Brain microvascular endothelial cell (primary cell): Measurements from ENCODE around the gene MSANTD2.

Experiments used
- DNase-seq: peaks from one replicate; pipeline ENCODE4 v3.0.0-alpha.2; 2020
- H3K27ac ChIP-seq: fragments of 250-450 bp; sonication (Bioruptor Pico); 2 replicates; pipeline ENCODE4 v1.5.1; 2020; ENCODE audit warnings: mild to moderate bottlenecking, moderate library complexity
- H3K27me3 ChIP-seq: fragments of 250-450 bp; sonication (Bioruptor Pico); replicated peaks from 2 replicates; pipeline ENCODE4 v1.5.1; 2020; ENCODE audit warnings: mild to moderate bottlenecking
- H3K36me3 ChIP-seq: fragments of 250-450 bp; sonication (Bioruptor Pico); replicated peaks from 2 replicates; pipeline ENCODE4 v1.5.1; 2020; ENCODE audit warnings: mild to moderate bottlenecking
- H3K4me3 ChIP-seq: 2 replicates; pipeline ENCODE4 v1.5.1; 2011; ENCODE audit warnings: low read depth, mild to moderate bottlenecking, control low read depth, low read length, moderate library complexity
- CTCF ChIP-seq: IDR thresholded peaks from 2 replicates; pipeline ENCODE4 v1.5.1; 2011; ENCODE audit warnings: low read depth, mild to moderate bottlenecking, moderate library complexity, low read length, control low read depth, inconsistent platforms; ENCODE audit errors: missing control alignments
- in situ Hi-C: cut with HindIII; loops from 2 replicates; pipeline ENCODE4 v1.10.0; 2017; ENCODE audit warnings: low sequenced_read_pairs, low pct_ligation_motif_present

The MSANTD2 gene

GRCh38 chr11:124762105-124762623 lies 38.0 kb downstream of the MSANTD2 start, which contains the start of gene ESAM:
ESAM (minus strand) TSS chr11:124762290; CDS start chr11:124762154, 136 bp downstream.
- no peak for DNase-seq
- Histone ChIP-seq H3K27me3 (no peaks in the 10 kb centered on the region), H3K27ac (no peak within 1 kb of the TSS), H3K36me3 (peaks cover 2% of the 10 kb centered on the region), H3K4me3 (peak within 1 kb of the TSS; percentile 54)
- TF ChIP-seq CTCF: no peak
- in situ Hi-C loops: no loop called here

DNA sequence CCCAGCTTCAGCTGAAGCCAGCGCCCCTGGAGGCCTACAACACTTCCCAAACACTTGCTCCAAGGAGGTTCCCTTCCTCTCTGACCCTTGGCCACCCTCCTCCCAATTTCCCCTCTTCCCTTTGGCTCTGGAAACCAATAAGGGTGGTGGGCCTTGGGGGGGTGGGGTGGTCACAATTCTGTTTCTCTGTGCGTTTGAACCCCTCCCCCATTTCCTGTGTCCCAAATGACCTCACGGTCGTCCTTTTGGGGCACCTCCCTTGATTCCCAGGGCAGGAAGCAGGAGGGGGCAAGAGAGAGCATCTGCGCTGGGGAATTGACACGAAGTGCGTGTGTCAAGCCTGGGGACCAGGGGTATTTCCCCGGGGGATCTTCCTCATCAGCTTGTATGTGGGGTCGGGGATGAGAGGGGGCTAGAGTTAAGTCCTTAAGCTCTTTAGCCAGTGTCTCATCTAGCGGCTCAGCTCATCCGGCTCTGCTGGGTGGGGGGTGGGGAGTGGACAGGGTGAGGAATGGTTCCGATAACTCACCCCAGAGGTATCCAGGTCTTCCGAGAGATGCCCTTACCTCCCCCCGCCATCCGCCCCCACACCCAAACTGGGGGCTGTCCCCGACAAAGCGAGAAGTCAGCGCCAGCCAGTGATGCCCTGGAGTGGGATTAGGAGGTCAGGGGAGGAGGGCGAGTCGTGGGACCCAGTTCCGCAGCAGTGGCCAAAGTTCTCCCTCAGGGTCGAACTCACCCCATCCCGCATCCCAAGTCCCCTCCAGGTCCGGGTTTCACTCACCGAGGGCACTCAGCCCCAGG lies 38.7 kb downstream of the MSANTD2 start:
- in situ Hi-C loops: no loop called here
- Histone ChIP-seq H3K27ac (no peak overlapping the region), H3K27me3 (no peaks in the 10 kb centered on the region), H3K36me3 (no peaks in the 10 kb centered on the region), H3K4me3 (no peak overlapping the region)
- no peak for DNase-seq
- TF ChIP-seq CTCF: no peak

GRCh38 chr11:124760806-124761205 lies 39.4 kb downstream of the MSANTD2 start:
- Histone ChIP-seq H3K4me3 (no peak overlapping the region), H3K36me3 (no peaks in the 10 kb centered on the region), H3K27me3 (no peaks in the 10 kb centered on the region), H3K27ac (no peak overlapping the region)
- no peak for TF ChIP-seq CTCF
- in situ Hi-C loops: no loop called here
- no peak for DNase-seq

DNA sequence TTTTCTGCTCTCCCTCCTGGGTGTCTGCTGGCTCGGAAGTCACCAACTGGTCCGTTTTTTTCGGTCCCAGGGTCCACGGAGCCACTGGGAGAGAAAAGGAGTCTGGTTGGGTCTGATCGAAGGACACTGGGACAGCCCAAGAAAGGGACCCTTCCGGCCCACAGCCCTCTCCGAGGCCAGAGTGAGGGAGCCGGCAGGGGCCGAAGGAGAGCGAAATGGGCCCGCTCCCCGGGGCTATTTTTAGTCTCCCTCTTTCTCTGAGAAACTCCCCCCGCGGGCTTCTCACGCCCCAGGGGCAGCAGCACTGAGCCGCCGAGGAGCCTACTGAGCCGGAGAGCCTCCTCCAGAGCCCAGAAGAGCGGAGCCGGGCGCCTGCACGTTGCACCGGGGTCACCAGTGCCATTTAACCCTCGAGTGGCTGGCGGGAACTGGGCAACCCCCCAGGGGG lies 40.0 kb downstream of the MSANTD2 start:
- Histone ChIP-seq H3K27me3 (no peaks in the 10 kb centered on the region), H3K27ac (no peak overlapping the region), H3K4me3 (no peak overlapping the region), H3K36me3 (no peaks in the 10 kb centered on the region)
- in situ Hi-C loops: no loop called here
- DNase-seq: no peak
- no peak for TF ChIP-seq CTCF

GRCh38 chr11:124759266-124760204 lies 40.7 kb downstream of the MSANTD2 start:
- no peak for DNase-seq
- Histone ChIP-seq H3K27me3 (no peaks in the 10 kb centered on the region), H3K4me3 (no peak overlapping the region)

More at GRCh38 chr11:124759266-124760204, 40.7 kb downstream of the MSANTD2 start:
- Histone ChIP-seq H3K36me3 (no peaks in the 10 kb centered on the region), H3K27ac (no peak overlapping the region)
- in situ Hi-C loops: no loop called here
- no peak for TF ChIP-seq CTCF
